Gastrocnemius medialis (tissue), 4 donors: ENCODE results near the gene SYNGR1.

Experiments used
- CTCF ChIP-seq, 5 experiments: fragments of 450-650 bp in 3 of 5; fragments of 200-600 bp in 2 of 5; sonication (generic) in 2 of 5; IDR thresholded peaks in 4 of 5; conservative IDR thresholded peaks in 1 of 5; 1 replicate in 4 of 5; 2 replicates in 1 of 5; pipeline ENCODE4 v1.5.1; 2016 to 2019; ENCODE audit warnings: antibody characterized with exemption in 5 of 5, mild to moderate bottlenecking in 3 of 5, moderate library complexity in 3 of 5
- POLR2A ChIP-seq, 2 donors: fragments of 450-650 bp; IDR thresholded peaks; one replicate each; pipeline ENCODE4 v1.6.1; 2017; ENCODE audit warnings: antibody characterized with exemption in 2 of 2, mild to moderate bottlenecking in 2 of 2, moderate library complexity in 2 of 2

- no peak for TF ChIP-seq CTCF (IDR thresholded peaks at IDR 0.05 in 4 of 5, conservative IDR thresholded peaks at IDR 0.05 in 1 of 5)
- no peak for TF ChIP-seq POLR2A (IDR thresholded peaks at IDR 0.05)
Observed at GRCh38 chr22:39308614-39309363, 41.0 kb upstream of the SYNGR1 start.
